Smooth muscle cell (in vitro differentiated cells): ENCODE measurements around the gene PLEKHA3. TPM values are rescaled to one million over a fixed set of nuclear protein-coding genes. Genes with fewer than 3 reads are reported as not detected.

Source experiments
- DNase-seq: peaks from one replicate; lab custom pipeline; 2025; ENCODE audit not compliant: unreplicated experiment; lab: John Stamatoyannopoulos, UW
- H2AFZ ChIP-seq: fragments of 200-600 bp; sonication (generic); 2 replicates; pipeline ENCODE4 v1.6.0; 2016; ENCODE audit warnings: antibody characterized with exemption, low read depth, mild to moderate bottlenecking
- H3F3A ChIP-seq: fragments of 200-600 bp; sonication (generic); 2 replicates; pipeline ENCODE4 v1.6.0; 2017; ENCODE audit warnings: antibody characterized with exemption, low read depth
- H3K27ac ChIP-seq: fragments of 200-600 bp; sonication (generic); 2 replicates; pipeline ENCODE4 v1.5.1; 2016; ENCODE audit warnings: low read depth, mild to moderate bottlenecking
- H3K27me3 ChIP-seq: fragments of 200-600 bp; sonication (generic); 2 replicates; pipeline ENCODE4 v1.6.1; 2016; ENCODE audit warnings: low read depth, mild to moderate bottlenecking
- H3K36me3 ChIP-seq: fragments of 200-600 bp; sonication (generic); 2 replicates; pipeline ENCODE4 v1.5.1; 2016; ENCODE audit warnings: low read depth
- H3K4me1 ChIP-seq: fragments of 200-600 bp; sonication (generic); 2 replicates; pipeline ENCODE4 v1.5.1; 2016; ENCODE audit warnings: low read depth
- H3K4me2 ChIP-seq: fragments of 200-600 bp; sonication (generic); 2 replicates; pipeline ENCODE4 v1.6.0; 2016; ENCODE audit warnings: mild to moderate bottlenecking
- H3K4me3 ChIP-seq: fragments of 200-600 bp; sonication (generic); 2 replicates; pipeline ENCODE4 v1.5.1; 2016; ENCODE audit warnings: mild to moderate bottlenecking
- H3K79me2 ChIP-seq: fragments of 200-600 bp; sonication (generic); 2 replicates; pipeline ENCODE4 v1.6.0; 2016; ENCODE audit warnings: low read depth, mild to moderate bottlenecking
- H3K9ac ChIP-seq: fragments of 200-600 bp; sonication (generic); 2 replicates; pipeline ENCODE4 v1.6.0; 2016; ENCODE audit warnings: low read depth
- H3K9me3 ChIP-seq: fragments of 200-600 bp; sonication (generic); replicated peaks from 2 replicates; pipeline ENCODE4 v1.5.1; 2016; ENCODE audit warnings: low read depth
- H4K20me1 ChIP-seq: fragments of 200-600 bp; sonication (generic); 2 replicates; pipeline ENCODE4 v1.6.0; 2016; ENCODE audit warnings: low read depth
- WGBS: methylation state at CpG from one replicate; pipeline ENCODE4 v1.1.7; 2016; ENCODE audit warnings: low lambda C conversion rate; 5-methylcytosine and 5-hydroxymethylcytosine counted together
- polyA plus RNA-seq: library from polyadenylated mRNA; unstranded; fragments of >200 nt; fragmentation: Nextera tagmentation; extraction: Ambion mirVana; gene quantifications from 2 replicates; pipeline ENCODE4 v1.2.1, GENCODE V29; 2016
- total RNA-seq: library from RNA; depleted of rRNA; stranded (reverse); fragments of >200 nt; gene quantifications from 2 replicates; pipeline ENCODE4 v1.2.3, GENCODE V29; 2014
- TF ChIP-seq, protein P1 (sequence below): fragments of 200-600 bp; sonication (generic); IDR thresholded peaks from 2 replicates; pipeline ENCODE4 v1.5.1; 2017; ENCODE audit warnings: borderline replicate concordance, mild to moderate bottlenecking, antibody characterized with exemption; ENCODE audit not compliant: insufficient read depth, poor library complexity, severe bottlenecking

The PLEKHA3 gene
- total and polyA plus RNA-seq, 2 experiments from 2014 or later, result 9.9 to 37.9 TPM

GRCh38 chr2:178473373-178473772 lies 6.9 kb upstream of the PLEKHA3 start:
- H3K9ac ChIP-seq, result no peak overlapping the region
- no peak overlapping the region for H3K4me2 ChIP-seq
- WGBS, result 90% methylated on average over 2 of the region's 2 CpGs
- no peak overlapping the region for H2AFZ ChIP-seq
- H3K27me3 ChIP-seq, result no peaks in the 10 kb centered on the region
- TF ChIP-seq, protein P1, sequence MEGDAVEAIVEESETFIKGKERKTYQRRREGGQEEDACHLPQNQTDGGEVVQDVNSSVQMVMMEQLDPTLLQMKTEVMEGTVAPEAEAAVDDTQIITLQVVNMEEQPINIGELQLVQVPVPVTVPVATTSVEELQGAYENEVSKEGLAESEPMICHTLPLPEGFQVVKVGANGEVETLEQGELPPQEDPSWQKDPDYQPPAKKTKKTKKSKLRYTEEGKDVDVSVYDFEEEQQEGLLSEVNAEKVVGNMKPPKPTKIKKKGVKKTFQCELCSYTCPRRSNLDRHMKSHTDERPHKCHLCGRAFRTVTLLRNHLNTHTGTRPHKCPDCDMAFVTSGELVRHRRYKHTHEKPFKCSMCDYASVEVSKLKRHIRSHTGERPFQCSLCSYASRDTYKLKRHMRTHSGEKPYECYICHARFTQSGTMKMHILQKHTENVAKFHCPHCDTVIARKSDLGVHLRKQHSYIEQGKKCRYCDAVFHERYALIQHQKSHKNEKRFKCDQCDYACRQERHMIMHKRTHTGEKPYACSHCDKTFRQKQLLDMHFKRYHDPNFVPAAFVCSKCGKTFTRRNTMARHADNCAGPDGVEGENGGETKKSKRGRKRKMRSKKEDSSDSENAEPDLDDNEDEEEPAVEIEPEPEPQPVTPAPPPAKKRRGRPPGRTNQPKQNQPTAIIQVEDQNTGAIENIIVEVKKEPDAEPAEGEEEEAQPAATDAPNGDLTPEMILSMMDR, result no peak
- no peaks in the 10 kb centered on the region for H3K36me3 ChIP-seq
- H3F3A ChIP-seq, result no peaks in the 10 kb centered on the region
- peaks cover 45% of the 10 kb centered on the region for H3K79me2 ChIP-seq
- no peak overlapping the region for H3K27ac ChIP-seq
- no peak overlapping the region for H3K4me3 ChIP-seq
- peaks cover 13% of the 10 kb centered on the region for H3K4me1 ChIP-seq
- DNase-seq, result no peak
- H4K20me1 ChIP-seq, result peaks cover 11% of the 10 kb centered on the region
- H3K9me3 ChIP-seq, result no peaks in the 10 kb centered on the region

DNA sequence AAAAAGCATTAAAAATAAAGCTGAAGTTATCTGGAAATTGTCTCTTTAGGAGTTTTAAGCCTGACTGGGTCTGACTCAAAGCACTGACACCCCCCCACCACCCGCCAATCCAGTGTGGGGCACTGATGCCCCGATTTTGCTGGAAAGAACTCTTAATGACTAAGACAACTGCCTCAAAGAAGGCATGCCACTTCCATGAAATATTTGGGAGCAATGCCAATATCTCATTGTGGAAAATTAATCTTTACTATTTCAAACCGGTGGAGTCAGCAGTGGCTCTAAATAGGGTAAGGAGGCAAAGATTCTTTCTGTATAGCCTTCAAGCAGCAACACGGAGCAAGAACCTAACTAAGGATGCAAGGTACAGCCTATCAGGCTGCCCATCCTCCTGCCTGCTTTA lies 6.3 kb upstream of the PLEKHA3 start:
- no peak for DNase-seq
- no peak overlapping the region for H2AFZ ChIP-seq
- no peaks in the 10 kb centered on the region for H3F3A ChIP-seq
- peaks cover 13% of the 10 kb centered on the region for H3K4me1 ChIP-seq
- no peak overlapping the region for H3K4me2 ChIP-seq
- WGBS, result 92% methylated on average over 4 of the region's 4 CpGs
- H3K27ac ChIP-seq, result no peak overlapping the region
- H3K79me2 ChIP-seq, result peaks cover 45% of the 10 kb centered on the region
- H4K20me1 ChIP-seq, result peaks cover 11% of the 10 kb centered on the region
- no peak overlapping the region for H3K4me3 ChIP-seq
- no peaks in the 10 kb centered on the region for H3K9me3 ChIP-seq
- no peaks in the 10 kb centered on the region for H3K27me3 ChIP-seq
- H3K36me3 ChIP-seq, result no peaks in the 10 kb centered on the region
- no peak overlapping the region for H3K9ac ChIP-seq
- TF ChIP-seq, protein P1, result no peak

GRCh38 chr2:178474560-178474959 lies 5.7 kb upstream of the PLEKHA3 start:
- H3K4me1 ChIP-seq, result peaks cover 13% of the 10 kb centered on the region
- no peaks in the 10 kb centered on the region for H3K9me3 ChIP-seq
- H3K4me3 ChIP-seq, result no peak overlapping the region
- DNase-seq, result no peak
- TF ChIP-seq, protein P1, result no peak
- H2AFZ ChIP-seq, result no peak overlapping the region
- H3F3A ChIP-seq, result peaks cover 2% of the 10 kb centered on the region
- peaks cover 45% of the 10 kb centered on the region for H3K79me2 ChIP-seq
- no peaks in the 10 kb centered on the region for H3K36me3 ChIP-seq
- peaks cover 10% of the 10 kb centered on the region for H4K20me1 ChIP-seq
- no peak overlapping the region for H3K9ac ChIP-seq
- WGBS, result 94% methylated on average over 5 of the region's 5 CpGs
- no peaks in the 10 kb centered on the region for H3K27me3 ChIP-seq
- H3K27ac ChIP-seq, result no peak overlapping the region
- H3K4me2 ChIP-seq, result no peak overlapping the region

DNA sequence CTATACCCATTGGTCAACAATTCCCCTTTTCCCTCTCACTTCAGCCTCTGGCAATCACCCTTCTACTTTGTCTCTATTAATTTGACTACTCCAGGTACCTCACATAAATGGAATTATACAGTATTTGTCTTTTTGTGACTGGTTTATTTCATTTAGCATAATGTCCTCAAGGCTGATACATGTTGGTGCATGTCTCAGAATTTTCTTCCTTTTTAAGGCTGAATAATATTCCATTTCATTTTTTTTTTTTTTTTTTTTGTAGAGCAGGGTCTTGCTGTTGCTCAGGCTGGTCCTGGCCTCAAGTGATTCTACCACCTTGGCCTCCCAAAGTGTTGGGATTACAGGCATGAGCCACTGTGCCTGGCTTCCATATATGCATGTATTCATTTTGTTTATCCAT lies 3.8 kb upstream of the PLEKHA3 start:
- TF ChIP-seq, protein P1, result no peak
- peak overlapping the region; percentile 91 for H3K4me3 ChIP-seq
- H3K27me3 ChIP-seq, result no peaks in the 10 kb centered on the region
- peaks cover 6% of the 10 kb centered on the region for H4K20me1 ChIP-seq
- H3F3A ChIP-seq, result peaks cover 5% of the 10 kb centered on the region
- no peaks in the 10 kb centered on the region for H3K36me3 ChIP-seq
- H3K9ac ChIP-seq, result no peak overlapping the region
- H3K4me1 ChIP-seq, result peaks cover 22% of the 10 kb centered on the region
- peak overlapping the region; percentile 92 for H3K4me2 ChIP-seq
- no peak overlapping the region for H3K27ac ChIP-seq
- no peak overlapping the region for H2AFZ ChIP-seq
- no peak for DNase-seq
- no peaks in the 10 kb centered on the region for H3K9me3 ChIP-seq
- peaks cover 53% of the 10 kb centered on the region for H3K79me2 ChIP-seq
